ENCODE results near the gene DDI1. TPM values are rescaled to one million over a fixed set of nuclear protein-coding genes. Genes with fewer than 3 reads are reported as not detected.

Gene DDI1
- total RNA-seq, 1 donor from 2014 or later: not detected

- no peak for TF ChIP-seq CTCF (IDR thresholded peaks at IDR 0.05; ENCODE audit: unreplicated experiment)
- H3K27ac Mint-ChIP-seq: no peak overlapping the region
- H3K9me3 Mint-ChIP-seq (ENCODE audit: low read depth): no peaks in the 10 kb centered on the region
- no peaks in the 10 kb centered on the region for H3K4me1 Mint-ChIP-seq (ENCODE audit: low read depth)
- no peaks in the 10 kb centered on the region for H3K27me3 Mint-ChIP-seq
- H3K4me3 Mint-ChIP-seq (ENCODE audit: low read depth): no peak overlapping the region
- DNase-seq (ENCODE audit: low spot score, unreplicated experiment): no peak
- no peaks in the 10 kb centered on the region for H3K36me3 Mint-ChIP-seq (ENCODE audit: insufficient read depth)
Measured at GRCh38 chr11:103994518-103994917, 41.9 kb upstream of the DDI1 start.

- H3K4me1 Mint-ChIP-seq (ENCODE audit: low read depth): no peaks in the 10 kb centered on the region
- TF ChIP-seq CTCF (IDR thresholded peaks at IDR 0.05; ENCODE audit: unreplicated experiment): no peak
- no peak overlapping the region for H3K4me3 Mint-ChIP-seq (ENCODE audit: low read depth)
- no peaks in the 10 kb centered on the region for H3K36me3 Mint-ChIP-seq (ENCODE audit: insufficient read depth)
- DNase-seq (ENCODE audit: low spot score, unreplicated experiment): no peak
- no peaks in the 10 kb centered on the region for H3K9me3 Mint-ChIP-seq (ENCODE audit: low read depth)
- H3K27me3 Mint-ChIP-seq: no peaks in the 10 kb centered on the region
- no peak overlapping the region for H3K27ac Mint-ChIP-seq
Measured at GRCh38 chr11:103995896-103996295, 40.5 kb upstream of the DDI1 start.

- H3K27me3 Mint-ChIP-seq: no peaks in the 10 kb centered on the region
- no peak for TF ChIP-seq CTCF (IDR thresholded peaks at IDR 0.05; ENCODE audit: unreplicated experiment)
- H3K9me3 Mint-ChIP-seq (ENCODE audit: low read depth): peaks cover under 1% of the 10 kb centered on the region
- no peak overlapping the region for H3K27ac Mint-ChIP-seq
- H3K4me1 Mint-ChIP-seq (ENCODE audit: low read depth): no peaks in the 10 kb centered on the region
- no peak for DNase-seq (ENCODE audit: low spot score, unreplicated experiment)
- H3K36me3 Mint-ChIP-seq (ENCODE audit: insufficient read depth): no peaks in the 10 kb centered on the region
- H3K4me3 Mint-ChIP-seq (ENCODE audit: low read depth): no peak overlapping the region
Measured at GRCh38 chr11:103997082-103997481, 39.4 kb upstream of the DDI1 start.

- no peaks in the 10 kb centered on the region for H3K36me3 Mint-ChIP-seq (ENCODE audit: insufficient read depth)
- no peaks in the 10 kb centered on the region for H3K27me3 Mint-ChIP-seq
- H3K27ac Mint-ChIP-seq: no peak overlapping the region
- peaks cover 2% of the 10 kb centered on the region for H3K9me3 Mint-ChIP-seq (ENCODE audit: low read depth)
- H3K4me3 Mint-ChIP-seq (ENCODE audit: low read depth): no peak overlapping the region
- no peaks in the 10 kb centered on the region for H3K4me1 Mint-ChIP-seq (ENCODE audit: low read depth)
- DNase-seq (ENCODE audit: low spot score, unreplicated experiment): no peak
- no peak for TF ChIP-seq CTCF (IDR thresholded peaks at IDR 0.05; ENCODE audit: unreplicated experiment)
Measured at GRCh38 chr11:103998826-103999508, 37.5 kb upstream of the DDI1 start.

GRCh38 chr11:104000798-104001197 is 35.6 kb upstream of the DDI1 start:
- peaks cover 2% of the 10 kb centered on the region for H3K9me3 Mint-ChIP-seq (ENCODE audit: low read depth)
- no peak for DNase-seq (ENCODE audit: low spot score, unreplicated experiment)
- no peaks in the 10 kb centered on the region for H3K36me3 Mint-ChIP-seq (ENCODE audit: insufficient read depth)
- H3K4me3 Mint-ChIP-seq (ENCODE audit: low read depth): no peak overlapping the region
- H3K27ac Mint-ChIP-seq: no peak overlapping the region
- H3K4me1 Mint-ChIP-seq (ENCODE audit: low read depth): peaks cover 3% of the 10 kb centered on the region
- no peak for TF ChIP-seq CTCF (IDR thresholded peaks at IDR 0.05; ENCODE audit: unreplicated experiment)
- no peaks in the 10 kb centered on the region for H3K27me3 Mint-ChIP-seq

Measured in progenitor cell of endocrine pancreas (in vitro differentiated cells).